SK-N-MC (cell line): ENCODE results near the gene VPS41.

ENCODE experiments used
- EZH2 ChIP-seq: fragments of 200-600 bp; sonication (generic); IDR thresholded peaks from one replicate; pipeline ENCODE4 v1.6.1; 2017; ENCODE audit warnings: antibody characterized with exemption
- FOXP2 ChIP-seq: optimal IDR thresholded peaks from 2 replicates; pipeline ENCODE3; 2011; ENCODE audit warnings: mild to moderate bottlenecking, moderate library complexity; ENCODE audit not compliant: insufficient read depth; ENCODE audit errors: extremely low read length, control extremely low read depth
- POLR2AphosphoS5 ChIP-seq: IDR thresholded peaks from 2 replicates; pipeline ENCODE4 v1.6.1; 2012; ENCODE audit warnings: mild to moderate bottlenecking, low read depth, low read length, borderline replicate concordance

GRCh38 chr7:38728145-38728544 lies 180.8 kb downstream of the VPS41 start:
- TF ChIP-seq EZH2 = no peak
- no peak for TF ChIP-seq POLR2AphosphoS5
- TF ChIP-seq FOXP2 = no peak
